HG02642 (cell line): Measurements from ENCODE around the gene TAF15.
A peak's percentile ranks its signal among the peaks of the same experiment; 100 is the strongest.

Experiments
- ATAC-seq: cut with Tn5 transposase; IDR thresholded peaks from one replicate; pipeline ENCODE4 v1.9.1; 2021; ENCODE audit warnings: mild to moderate bottlenecking; ENCODE audit not compliant: unreplicated experiment, poor library complexity

TAF15 gene

GRCh38 chr17:35784895-35785294, 24.4 kb upstream of the TAF15 start:
- no peak for ATAC-seq

- ATAC-seq: no peak
Measured at GRCh38 chr17:35786941-35787432, 22.3 kb upstream of the TAF15 start.

- ATAC-seq: no peak
Measured at GRCh38 chr17:35788477-35789368, 20.6 kb upstream of the TAF15 start.

- no peak for ATAC-seq
Measured at GRCh38 chr17:35790841-35791240, 18.4 kb upstream of the TAF15 start.

GRCh38 chr17:35791681-35792350, 17.5 kb upstream of the TAF15 start:
- ATAC-seq: no peak

GRCh38 chr17:35793257-35793656, 16.0 kb upstream of the TAF15 start:
- ATAC-seq: no peak

GRCh38 chr17:35795007-35795870, 14.0 kb upstream of the TAF15 start, which contains the start of gene MMP28:
TSS of gene MMP28 (minus strand) at chr17:35795641. CDS start at chr17:35795377, 264 bp downstream.
- ATAC-seq: no peak

- ATAC-seq: no peak
Measured at GRCh38 chr17:35795871-35796265, 13.4 kb upstream of the TAF15 start.

GRCh38 chr17:35796942-35797341, 12.3 kb upstream of the TAF15 start:
- no peak for ATAC-seq

GRCh38 chr17:35797370-35797769, 11.9 kb upstream of the TAF15 start:
- ATAC-seq: no peak

GRCh38 chr17:35797918-35798317, 11.4 kb upstream of the TAF15 start:
- ATAC-seq: no peak

- ATAC-seq: no peak
Measured at GRCh38 chr17:35799942-35800341, 9.3 kb upstream of the TAF15 start.

GRCh38 chr17:35801583-35802224, 7.6 kb upstream of the TAF15 start:
- ATAC-seq: no peak

GRCh38 chr17:35804658-35805192, 4.6 kb upstream of the TAF15 start:
- ATAC-seq: no peak

- ATAC-seq: no peak
Measured at GRCh38 chr17:35807371-35808144, 1.7 kb upstream of the TAF15 start.

GRCh38 chr17:35808240-35808961, 883 bp upstream of the TAF15 start:
- ATAC-seq: no peak

GRCh38 chr17:35809855-35810461, 674 bp downstream of the TAF15 start:
- peak; percentile 3 for ATAC-seq

- no peak for ATAC-seq
Measured at GRCh38 chr17:35811759-35812158, 2.5 kb downstream of the TAF15 start.
